ENCODE results near the gene GNAZ.
A peak's percentile ranks its signal among the peaks of the same experiment; 100 is the strongest.

The GNAZ gene

DNA sequence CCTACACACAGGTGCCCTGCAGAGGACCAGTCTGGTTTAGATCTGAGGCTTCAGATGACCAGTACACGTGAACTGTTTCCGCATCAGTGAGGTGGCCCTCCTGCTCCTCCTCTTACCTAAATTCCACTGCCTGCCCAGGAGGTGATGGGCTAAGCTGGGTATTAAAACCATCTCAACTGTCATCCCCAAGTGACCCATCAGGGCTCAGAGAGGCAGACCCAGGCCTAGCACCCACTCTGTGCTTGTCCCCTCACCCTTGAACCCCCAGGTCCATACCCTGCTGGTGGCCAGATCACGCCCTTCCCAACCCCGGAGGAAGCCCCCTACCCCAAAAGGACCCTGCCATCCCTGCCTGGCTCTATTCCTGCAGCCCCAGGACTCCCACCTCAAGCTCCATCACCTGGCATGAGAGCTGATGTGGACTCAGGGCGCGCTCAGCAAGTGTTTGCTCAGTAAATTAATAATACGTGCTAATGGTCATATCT is 50.1 kb downstream of the GNAZ start:
- H3K9me3 ChIP-seq (replicated peaks in 1 of 2; ENCODE audit: control insufficient read depth in 2 of 2, insufficient read depth in 1 of 2, low read depth in 1 of 2, low read length in 2 of 2) = no peaks in the 10 kb centered on the region
- no peak overlapping the region for H2AFZ ChIP-seq (ENCODE audit: low read length)
- H3K36me3 ChIP-seq (replicated peaks in 1 of 2; ENCODE audit: control insufficient read depth in 2 of 2, insufficient read depth in 2 of 2, low read length in 2 of 2) = peaks cover 4 to 14% of the 10 kb centered on the region in 2 donors
- WGBS, 2 donors (ENCODE audit: extremely low coverage in 2 of 2, insufficient read length in 2 of 2, insufficient replicate concordance in 1 of 2) = no CpG with 5 or more reads among the region's 7 CpGs
- no peak overlapping the region for H4K8ac ChIP-seq (ENCODE audit: low read depth, low read length)
- no peak overlapping the region for H2AK5ac ChIP-seq (ENCODE audit: low read depth, low read length)
- H4K91ac ChIP-seq (ENCODE audit: low read depth, low read length, poor library complexity) = no peak overlapping the region
- no peaks in the 10 kb centered on the region for H3K27me3 ChIP-seq (ENCODE audit: control insufficient read depth in 3 of 3, insufficient read depth in 3 of 3, low read depth in 1 of 3, low read length in 3 of 3)
- no peak overlapping the region for H3K4ac ChIP-seq (ENCODE audit: low read length)
- no peak for DNase-seq (ENCODE audit: low spot score)
- no peak overlapping the region for H2BK120ac ChIP-seq (ENCODE audit: low read depth, low read length)
- H3K4me2 ChIP-seq (ENCODE audit: insufficient read depth, low read length, poor library complexity, severe bottlenecking) = no peak overlapping the region
- peaks cover 0 to 4% of the 10 kb centered on the region in 2 donors for H3K4me1 ChIP-seq (ENCODE audit: control insufficient read depth in 2 of 2, insufficient read depth in 1 of 2, low read depth in 1 of 2, low read length in 2 of 2)
- no peak overlapping the region for H2BK15ac ChIP-seq (ENCODE audit: low read length)
- H3K23ac ChIP-seq (ENCODE audit: low read depth, low read length, poor library complexity) = peak overlapping the region; percentile 92
- peaks cover 10% of the 10 kb centered on the region for H3K79me1 ChIP-seq (ENCODE audit: low read depth, low read length)
- no peak overlapping the region for H2BK12ac ChIP-seq (ENCODE audit: low read length)
- H3K4me3 ChIP-seq (ENCODE audit: low read length in 2 of 2) = no peak overlapping the region
- peak overlapping the region; percentile 12 for H3K9ac ChIP-seq (ENCODE audit: low read depth, low read length, poor library complexity)
- no peak overlapping the region for H3K14ac ChIP-seq (ENCODE audit: low read length)
- H2BK5ac ChIP-seq (ENCODE audit: low read length) = no peak overlapping the region
- H3K18ac ChIP-seq (ENCODE audit: low read length) = no peak overlapping the region
- H3K27ac ChIP-seq (replicated peaks; ENCODE audit: low read length) = no peak overlapping the region

DNA sequence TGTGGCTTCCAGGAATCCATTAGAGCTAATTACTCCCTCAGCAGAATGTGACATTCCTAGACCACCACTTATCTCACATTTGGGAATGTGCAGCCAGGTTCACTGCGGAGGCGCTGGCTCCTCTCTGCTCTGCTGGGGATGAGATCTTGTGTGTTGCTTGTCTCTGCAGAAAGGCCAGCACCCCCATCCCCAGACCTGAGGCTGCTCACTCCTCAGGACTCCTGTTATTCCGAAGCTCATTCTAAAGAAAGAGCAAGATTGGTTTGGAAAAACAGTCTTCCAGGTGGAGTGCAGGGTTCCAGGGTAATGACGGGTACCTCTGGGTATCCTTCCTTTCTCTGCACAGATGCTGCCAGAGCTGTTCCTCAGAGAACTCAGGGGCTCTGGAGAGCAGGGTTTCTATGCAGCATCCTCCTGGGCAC is 50.7 kb downstream of the GNAZ start:
- no peak overlapping the region for H3K4me2 ChIP-seq (ENCODE audit: insufficient read depth, low read length, poor library complexity, severe bottlenecking)
- H3K36me3 ChIP-seq (replicated peaks in 1 of 2; ENCODE audit: control insufficient read depth in 2 of 2, insufficient read depth in 2 of 2, low read length in 2 of 2) = peaks cover 4 to 16% of the 10 kb centered on the region in 2 donors
- H3K79me1 ChIP-seq (ENCODE audit: low read depth, low read length) = peaks cover 7% of the 10 kb centered on the region
- no peak overlapping the region for H4K8ac ChIP-seq (ENCODE audit: low read depth, low read length)
- no peak for DNase-seq (ENCODE audit: low spot score)
- H3K27ac ChIP-seq (replicated peaks; ENCODE audit: low read length) = no peak overlapping the region
- H2BK5ac ChIP-seq (ENCODE audit: low read length) = no peak overlapping the region
- H3K18ac ChIP-seq (ENCODE audit: low read length) = no peak overlapping the region
- no peak overlapping the region for H3K4ac ChIP-seq (ENCODE audit: low read length)
- H2BK15ac ChIP-seq (ENCODE audit: low read length) = no peak overlapping the region
- peaks cover 0 to 2% of the 10 kb centered on the region in 2 donors for H3K4me1 ChIP-seq (ENCODE audit: control insufficient read depth in 2 of 2, insufficient read depth in 1 of 2, low read depth in 1 of 2, low read length in 2 of 2)
- no peaks in the 10 kb centered on the region for H3K9me3 ChIP-seq (replicated peaks in 1 of 2; ENCODE audit: control insufficient read depth in 2 of 2, insufficient read depth in 1 of 2, low read depth in 1 of 2, low read length in 2 of 2)
- H3K14ac ChIP-seq (ENCODE audit: low read length) = no peak overlapping the region
- H2BK12ac ChIP-seq (ENCODE audit: low read length) = no peak overlapping the region
- no peak overlapping the region for H2BK120ac ChIP-seq (ENCODE audit: low read depth, low read length)
- no peak overlapping the region for H3K9ac ChIP-seq (ENCODE audit: low read depth, low read length, poor library complexity)
- no peak overlapping the region for H2AFZ ChIP-seq (ENCODE audit: low read length)
- peak overlapping the region; percentile 95 for H3K23ac ChIP-seq (ENCODE audit: low read depth, low read length, poor library complexity)
- H4K91ac ChIP-seq (ENCODE audit: low read depth, low read length, poor library complexity) = no peak overlapping the region
- no CpG with 5 or more reads among the region's 4 CpGs for WGBS, 2 donors (ENCODE audit: extremely low coverage in 2 of 2, insufficient read length in 2 of 2, insufficient replicate concordance in 1 of 2)
- no peaks in the 10 kb centered on the region for H3K27me3 ChIP-seq (ENCODE audit: control insufficient read depth in 3 of 3, insufficient read depth in 3 of 3, low read depth in 1 of 3, low read length in 3 of 3)
- H3K4me3 ChIP-seq (ENCODE audit: low read length in 2 of 2) = no peak overlapping the region
- no peak overlapping the region for H2AK5ac ChIP-seq (ENCODE audit: low read depth, low read length)

GRCh38 chr22:23121424-23121823 is 51.1 kb downstream of the GNAZ start:
- Histone ChIP-seq H3K18ac (ENCODE audit: low read length) (no peak overlapping the region), H2AK5ac (ENCODE audit: low read depth, low read length) (no peak overlapping the region), H3K4me3 (ENCODE audit: low read length in 2 of 2) (no peak overlapping the region), H3K23ac (ENCODE audit: low read depth, low read length, poor library complexity) (peak overlapping the region; percentile 95), H2BK120ac (ENCODE audit: low read depth, low read length) (no peak overlapping the region), H2BK15ac (ENCODE audit: low read length) (no peak overlapping the region), H3K4ac (ENCODE audit: low read length) (no peak overlapping the region), H2AFZ (ENCODE audit: low read length) (no peak overlapping the region), H3K27ac (replicated peaks; ENCODE audit: low read length) (no peak overlapping the region), H3K27me3 (ENCODE audit: control insufficient read depth in 3 of 3, insufficient read depth in 3 of 3, low read depth in 1 of 3, low read length in 3 of 3) (no peaks in the 10 kb centered on the region), H3K14ac (ENCODE audit: low read length) (no peak overlapping the region), H3K9ac (ENCODE audit: low read depth, low read length, poor library complexity) (no peak overlapping the region), H3K4me2 (ENCODE audit: insufficient read depth, low read length, poor library complexity, severe bottlenecking) (no peak overlapping the region), H2BK12ac (ENCODE audit: low read length) (no peak overlapping the region), H4K91ac (ENCODE audit: low read depth, low read length, poor library complexity) (no peak overlapping the region), H3K4me1 (ENCODE audit: control insufficient read depth in 2 of 2, insufficient read depth in 1 of 2, low read depth in 1 of 2, low read length in 2 of 2) (no peaks in the 10 kb centered on the region), H3K79me1 (ENCODE audit: low read depth, low read length) (peaks cover 7% of the 10 kb centered on the region), H2BK5ac (ENCODE audit: low read length) (no peak overlapping the region), H3K9me3 (replicated peaks in 1 of 2; ENCODE audit: control insufficient read depth in 2 of 2, insufficient read depth in 1 of 2, low read depth in 1 of 2, low read length in 2 of 2) (no peaks in the 10 kb centered on the region), H4K8ac (ENCODE audit: low read depth, low read length) (no peak overlapping the region), H3K36me3 (replicated peaks in 1 of 2; ENCODE audit: control insufficient read depth in 2 of 2, insufficient read depth in 2 of 2, low read length in 2 of 2) (peaks cover 4 to 16% of the 10 kb centered on the region in 2 donors)
- no peak for DNase-seq (ENCODE audit: low spot score)
- no CpG with 5 or more reads among the region's 9 CpGs for WGBS, 2 donors (ENCODE audit: extremely low coverage in 2 of 2, insufficient read length in 2 of 2, insufficient replicate concordance in 1 of 2)

GRCh38 chr22:23122216-23122957 is 52.1 kb downstream of the GNAZ start:
- no peak overlapping the region for H3K14ac ChIP-seq (ENCODE audit: low read length)
- no peak overlapping the region for H3K27ac ChIP-seq (replicated peaks; ENCODE audit: low read length)
- no peak overlapping the region for H2BK120ac ChIP-seq (ENCODE audit: low read depth, low read length)
- H4K8ac ChIP-seq (ENCODE audit: low read depth, low read length) = no peak overlapping the region
- no peak overlapping the region for H3K4ac ChIP-seq (ENCODE audit: low read length)
- H2BK12ac ChIP-seq (ENCODE audit: low read length) = no peak overlapping the region
- WGBS, 2 donors (ENCODE audit: extremely low coverage in 2 of 2, insufficient read length in 2 of 2, insufficient replicate concordance in 1 of 2) = no CpG with 5 or more reads among the region's 13 CpGs
- no peak overlapping the region for H2BK5ac ChIP-seq (ENCODE audit: low read length)
- H3K4me3 ChIP-seq (ENCODE audit: low read length in 2 of 2) = no peak overlapping the region
- H3K4me2 ChIP-seq (ENCODE audit: insufficient read depth, low read length, poor library complexity, severe bottlenecking) = no peak overlapping the region
- H3K9ac ChIP-seq (ENCODE audit: low read depth, low read length, poor library complexity) = no peak overlapping the region
- peaks cover 4 to 15% of the 10 kb centered on the region in 2 donors for H3K36me3 ChIP-seq (replicated peaks in 1 of 2; ENCODE audit: control insufficient read depth in 2 of 2, insufficient read depth in 2 of 2, low read length in 2 of 2)
- DNase-seq (ENCODE audit: low spot score) = no peak
- no peaks in the 10 kb centered on the region for H3K9me3 ChIP-seq (replicated peaks in 1 of 2; ENCODE audit: control insufficient read depth in 2 of 2, insufficient read depth in 1 of 2, low read depth in 1 of 2, low read length in 2 of 2)
- H3K27me3 ChIP-seq (ENCODE audit: control insufficient read depth in 3 of 3, insufficient read depth in 3 of 3, low read depth in 1 of 3, low read length in 3 of 3) = no peaks in the 10 kb centered on the region
- peak overlapping the region; percentile 37 for H3K23ac ChIP-seq (ENCODE audit: low read depth, low read length, poor library complexity)
- H3K18ac ChIP-seq (ENCODE audit: low read length) = no peak overlapping the region
- peaks cover 7% of the 10 kb centered on the region for H3K79me1 ChIP-seq (ENCODE audit: low read depth, low read length)
- no peaks in the 10 kb centered on the region for H3K4me1 ChIP-seq (ENCODE audit: control insufficient read depth in 2 of 2, insufficient read depth in 1 of 2, low read depth in 1 of 2, low read length in 2 of 2)
- H4K91ac ChIP-seq (ENCODE audit: low read depth, low read length, poor library complexity) = no peak overlapping the region
- H2AFZ ChIP-seq (ENCODE audit: low read length) = no peak overlapping the region
- H2AK5ac ChIP-seq (ENCODE audit: low read depth, low read length) = no peak overlapping the region
- no peak overlapping the region for H2BK15ac ChIP-seq (ENCODE audit: low read length)

All from neuronal stem cell (in vitro differentiated cells).